Activated naive CD4-positive, alpha-beta T cell treated with anti-CD3 and anti-CD28 coated beads, Interleukin-2, amount 50 U/mL, for 72 hours (primary cell): ENCODE data around the gene LHFPL2. TPM values are rescaled to one million over a fixed set of nuclear protein-coding genes. Genes with fewer than 3 reads are reported as not detected.
"Not testable (repeated sequence)": the region's sequence is repeated elsewhere in the genome, so short reads cannot be mapped to it uniquely, and the experiment has no call there.

Experiments used
- ATAC-seq, 2 donors: fragments of 150-1000 bp; cut with Tn5 transposase; 2 replicates each; pipeline ENCODE4 v1.10.0; 2021; ENCODE audit warnings: mild to moderate bottlenecking in 2 of 2, moderate library complexity in 2 of 2
- DNase-seq, 2 donors: peaks; one replicate each; pipeline ENCODE4 v3.0.0; 2021 to 2022; ENCODE audit warnings: low spot score in 2 of 2
- H3K27ac Mint-ChIP-seq, 2 donors: one replicate each; pipeline ENCODE4 v1.8.0; 2022; ENCODE audit warnings: mild to moderate bottlenecking in 2 of 2, mixed read lengths in 2 of 2
- H3K36me3 Mint-ChIP-seq, 2 donors: one replicate each; pipeline ENCODE4 v1.8.0; 2022; ENCODE audit warnings: mixed read lengths in 2 of 2
- H3K9me3 Mint-ChIP-seq, 2 donors: one replicate each; pipeline ENCODE4 v1.8.0; 2022; ENCODE audit warnings: mixed read lengths in 2 of 2
- total RNA-seq, 2 donors: library from RNA; stranded (reverse); gene quantifications; one replicate each; pipeline ENCODE4 v1.2.3, GENCODE V29; 2022

The LHFPL2 gene
- total RNA-seq, 2 donors from 2014 or later = 0.16 to 0.18 TPM

DNA sequence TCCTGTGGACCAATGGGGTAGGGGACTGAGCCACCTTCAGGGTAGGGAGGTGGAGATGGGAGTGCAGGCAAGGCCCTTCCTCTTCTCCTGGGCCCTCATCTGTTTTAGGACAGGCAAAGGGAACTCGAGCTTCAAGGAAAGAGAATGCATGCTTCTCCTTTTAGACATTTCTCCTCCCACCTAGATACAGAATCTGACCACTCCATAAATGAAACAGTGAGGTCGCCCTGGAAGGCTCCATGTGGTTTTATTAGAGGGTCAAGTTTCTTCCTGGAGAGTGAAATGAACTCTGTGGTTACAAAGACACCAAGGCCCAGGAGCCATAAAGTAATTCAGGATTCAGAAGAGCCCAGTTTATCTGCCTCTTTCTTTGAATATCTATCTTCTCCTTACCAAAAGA lies 14.9 kb downstream of the LHFPL2 start:
- no peak overlapping the region for H3K27ac Mint-ChIP-seq
- H3K36me3 Mint-ChIP-seq = no peaks in the 10 kb centered on the region
- no peak for ATAC-seq
- DNase-seq = no peak
- H3K9me3 Mint-ChIP-seq = no peaks in the 10 kb centered on the region

GRCh38 chr5:78632467-78632866 lies 16.1 kb downstream of the LHFPL2 start:
- Mint-ChIP-seq H3K36me3 (no peaks in the 10 kb centered on the region), H3K27ac (no peak overlapping the region), H3K9me3 (no peaks in the 10 kb centered on the region)
- DNase-seq (no peak), ATAC-seq (no peak)

DNA sequence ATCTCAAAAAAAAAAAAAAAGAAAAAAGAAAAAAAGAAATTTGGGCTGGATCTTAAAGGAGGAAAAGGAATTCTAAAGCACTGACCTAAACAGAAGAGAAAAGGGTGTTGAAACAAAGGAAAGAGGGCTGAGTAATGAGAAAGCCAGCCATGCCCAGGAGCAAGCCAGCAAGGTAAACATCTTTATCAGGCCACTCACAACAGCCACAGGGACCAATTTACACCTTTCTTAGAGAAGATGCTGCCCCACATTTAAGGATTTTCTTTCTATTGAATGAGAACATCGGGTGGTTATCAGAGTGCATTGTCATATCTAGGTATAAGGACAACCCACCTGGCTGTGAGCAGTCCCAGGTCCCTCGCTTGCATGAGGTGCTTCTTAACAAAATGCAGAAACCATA lies 16.6 kb downstream of the LHFPL2 start:
- Mint-ChIP-seq H3K27ac (no peak overlapping the region), H3K36me3 (no peaks in the 10 kb centered on the region), H3K9me3 (no peaks in the 10 kb centered on the region)
- DNase-seq (no peak), ATAC-seq (no peak)

GRCh38 chr5:78630047-78630446 lies 18.5 kb downstream of the LHFPL2 start:
- no peaks in the 10 kb centered on the region for H3K36me3 Mint-ChIP-seq
- H3K27ac Mint-ChIP-seq = no peak overlapping the region
- no peaks in the 10 kb centered on the region for H3K9me3 Mint-ChIP-seq
- no peak for DNase-seq
- ATAC-seq = no peak

DNA sequence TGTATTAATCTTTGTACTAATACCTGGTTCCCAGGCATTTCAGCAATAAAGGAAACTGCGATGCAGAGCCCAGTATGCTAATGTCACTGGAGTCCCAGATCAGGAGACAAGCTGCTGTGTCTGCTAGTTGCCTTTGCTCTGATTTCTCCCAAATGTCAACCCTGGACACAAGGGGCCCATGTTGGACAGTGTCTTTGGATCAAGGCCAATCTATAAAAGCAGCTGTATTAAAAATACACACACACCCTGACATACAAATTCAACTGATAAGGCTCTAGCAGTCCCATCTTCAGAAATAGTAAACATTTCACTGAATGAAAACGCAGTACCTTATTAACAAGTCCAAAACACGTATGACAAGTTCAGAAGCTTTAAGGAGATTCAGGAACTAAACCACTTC lies 18.9 kb downstream of the LHFPL2 start:
- H3K36me3 Mint-ChIP-seq = no peaks in the 10 kb centered on the region
- ATAC-seq = no peak
- no peak for DNase-seq
- H3K9me3 Mint-ChIP-seq = no peaks in the 10 kb centered on the region
- H3K27ac Mint-ChIP-seq = no peak overlapping the region

DNA sequence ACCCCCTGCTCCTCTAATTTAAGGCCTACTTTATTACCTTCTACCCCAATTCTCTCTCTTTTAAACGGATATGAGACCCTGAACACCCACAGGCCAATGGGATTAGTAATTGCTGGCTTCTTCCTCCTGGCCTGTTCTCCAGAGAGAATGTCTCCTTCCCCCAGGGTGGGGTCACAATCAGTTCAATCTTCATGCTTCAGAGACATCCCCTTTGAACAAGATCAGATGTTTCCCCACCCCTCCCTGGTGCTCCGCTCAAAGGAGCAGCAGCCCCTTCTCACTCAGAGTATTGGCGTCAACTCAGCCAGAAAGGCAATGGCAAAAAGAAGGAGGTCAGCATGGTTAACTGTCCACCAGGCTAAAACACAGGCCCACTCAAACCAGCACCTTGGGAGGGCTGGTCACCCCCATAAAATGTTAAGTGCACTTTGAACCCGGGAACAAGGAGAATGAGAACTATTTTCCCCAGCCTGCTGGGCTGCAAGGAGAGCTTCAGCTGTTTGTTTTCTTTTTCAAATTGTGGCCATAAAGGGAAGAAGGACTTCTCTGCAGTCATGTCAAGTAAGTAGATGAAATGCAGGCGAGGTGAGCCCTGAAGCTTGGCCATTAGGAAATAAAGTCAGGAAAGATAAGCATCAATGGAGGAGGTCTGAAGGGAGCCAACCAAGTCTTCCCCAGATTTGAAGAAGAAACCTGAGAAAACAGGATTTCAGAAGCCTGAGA lies 20.1 kb downstream of the LHFPL2 start:
- H3K36me3 Mint-ChIP-seq = no peaks in the 10 kb centered on the region
- no peak for DNase-seq
- H3K9me3 Mint-ChIP-seq = no peaks in the 10 kb centered on the region
- ATAC-seq = no peak
- no peak overlapping the region for H3K27ac Mint-ChIP-seq

DNA sequence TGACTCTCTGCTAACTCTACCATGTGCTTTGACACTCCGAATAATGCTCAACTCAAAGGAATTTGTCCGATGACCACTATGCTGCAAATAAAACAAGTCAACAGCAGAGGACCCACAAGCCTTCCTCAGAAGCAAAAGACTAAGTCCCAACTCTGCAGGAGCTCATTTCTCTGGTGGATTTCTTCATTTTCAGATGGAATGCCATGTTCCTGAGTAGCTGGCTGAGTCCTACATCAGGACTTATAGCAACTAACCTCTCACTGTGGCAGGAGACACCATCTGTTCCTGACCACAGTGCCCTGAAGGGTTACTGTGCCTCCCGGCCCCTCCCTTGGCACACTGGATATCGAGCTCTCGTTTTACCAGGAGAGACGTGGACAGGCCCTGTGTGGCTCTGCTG lies 20.8 kb downstream of the LHFPL2 start:
- Mint-ChIP-seq H3K27ac (no peak overlapping the region), H3K36me3 (no peaks in the 10 kb centered on the region), H3K9me3 (no peaks in the 10 kb centered on the region)
- ATAC-seq (no peak), DNase-seq (no peak)

GRCh38 chr5:78627175-78627574 lies 21.4 kb downstream of the LHFPL2 start:
- no peak for DNase-seq
- ATAC-seq = no peak

GRCh38 chr5:78626009-78626571 lies 22.5 kb downstream of the LHFPL2 start:
- ATAC-seq = no peak
- peak overlapping the region in 1 of 2 donors; percentile 19 for H3K27ac Mint-ChIP-seq
- no peaks in the 10 kb centered on the region for H3K9me3 Mint-ChIP-seq

More at GRCh38 chr5:78627175-78627574, 21.4 kb downstream of the LHFPL2 start:
- Mint-ChIP-seq H3K36me3 (no peaks in the 10 kb centered on the region), H3K27ac (no peak overlapping the region), H3K9me3 (no peaks in the 10 kb centered on the region)

GRCh38 chr5:78624992-78625391 lies 23.6 kb downstream of the LHFPL2 start:
- Mint-ChIP-seq H3K27ac (no peak overlapping the region), H3K36me3 (peaks cover 0 to 4% of the 10 kb centered on the region in 2 donors), H3K9me3 (no peaks in the 10 kb centered on the region)
- ATAC-seq (no peak), DNase-seq (no peak)

More at GRCh38 chr5:78626009-78626571, 22.5 kb downstream of the LHFPL2 start:
- H3K36me3 Mint-ChIP-seq = no peaks in the 10 kb centered on the region
- no peak for DNase-seq

DNA sequence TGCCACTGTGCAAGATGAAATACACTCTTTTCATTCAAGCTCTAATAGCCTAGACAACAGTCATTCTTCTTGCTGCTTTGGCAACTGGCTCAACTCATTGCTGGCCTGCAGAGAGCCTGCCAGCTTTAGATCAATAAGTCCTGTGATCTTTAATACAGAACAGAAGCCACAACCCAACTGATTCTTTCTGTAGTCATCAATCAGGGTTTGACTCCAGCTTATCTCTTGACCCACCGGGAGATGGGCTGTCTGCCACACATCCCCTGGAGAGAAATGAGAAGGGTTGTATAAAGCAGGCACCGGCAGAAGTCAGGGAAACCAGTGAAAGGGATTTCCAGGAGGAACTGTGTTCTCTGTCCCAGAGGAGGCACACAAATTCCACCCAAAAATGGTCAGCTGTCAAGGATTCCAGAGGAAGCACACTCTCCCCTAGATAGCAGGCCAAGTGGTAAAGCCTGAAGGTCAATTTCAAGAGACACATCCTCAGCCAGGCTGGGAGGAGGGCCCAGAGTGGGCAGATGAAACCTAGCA lies 24.5 kb downstream of the LHFPL2 start:
- ATAC-seq = no peak

GRCh38 chr5:78622302-78622971 lies 26.1 kb downstream of the LHFPL2 start:
- Mint-ChIP-seq H3K27ac (no peak overlapping the region), H3K36me3 (peaks cover 0 to 4% of the 10 kb centered on the region in 2 donors), H3K9me3 (no peaks in the 10 kb centered on the region)
- no peak for ATAC-seq
- DNase-seq = no peak

More for the DNA sequence above, 24.5 kb downstream of the LHFPL2 start:
- peaks cover 0 to 4% of the 10 kb centered on the region in 2 donors for H3K36me3 Mint-ChIP-seq
- H3K27ac Mint-ChIP-seq = no peak overlapping the region
- no peak for DNase-seq
- no peaks in the 10 kb centered on the region for H3K9me3 Mint-ChIP-seq

- ATAC-seq (no peak), DNase-seq (no peak)
- no peaks in the 10 kb centered on the region for H3K9me3 Mint-ChIP-seq
- H3K36me3 Mint-ChIP-seq = peaks cover 0 to 4% of the 10 kb centered on the region in 2 donors
- no peak overlapping the region for H3K27ac Mint-ChIP-seq
Measured at GRCh38 chr5:78621291-78621738, 27.3 kb downstream of the LHFPL2 start.

GRCh38 chr5:78620119-78620518 lies 28.5 kb downstream of the LHFPL2 start:
- DNase-seq, H3K9me3 Mint-ChIP-seq, H3K27ac Mint-ChIP-seq, H3K36me3 Mint-ChIP-seq, ATAC-seq: not testable (repeated sequence)

DNA sequence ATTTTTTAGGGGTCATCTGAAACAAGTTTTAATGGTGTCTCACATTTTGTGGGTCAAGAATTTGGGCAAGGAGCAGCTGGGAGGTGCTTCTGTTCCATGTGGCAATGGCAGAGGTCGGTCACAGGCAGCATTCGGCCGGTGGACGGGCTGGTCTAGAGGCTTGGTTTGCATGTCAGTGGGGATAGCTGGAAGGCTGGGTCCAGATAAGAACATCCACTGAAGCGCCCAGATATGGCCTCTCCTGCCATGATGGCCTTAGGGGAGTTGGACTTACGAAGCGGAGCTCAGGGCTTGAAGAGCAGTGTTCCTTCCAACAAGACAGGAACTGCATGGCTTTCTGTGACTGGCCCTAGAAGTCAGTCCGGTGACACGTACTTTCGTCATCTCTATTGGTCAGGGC lies 30.3 kb downstream of the LHFPL2 start:
- H3K27ac Mint-ChIP-seq = no peak overlapping the region
- ATAC-seq = no peak
- no peaks in the 10 kb centered on the region for H3K9me3 Mint-ChIP-seq
- H3K36me3 Mint-ChIP-seq = peaks cover 0 to 4% of the 10 kb centered on the region in 2 donors
- DNase-seq = no peak

- Mint-ChIP-seq H3K27ac (no peak overlapping the region), H3K36me3 (peaks cover 0 to 4% of the 10 kb centered on the region in 2 donors), H3K9me3 (no peaks in the 10 kb centered on the region)
- DNase-seq = no peak
- ATAC-seq = peak; percentile 16 to 34
Measured at GRCh38 chr5:78615697-78616096, 32.9 kb downstream of the LHFPL2 start.

- no peak for ATAC-seq
- no peaks in the 10 kb centered on the region for H3K9me3 Mint-ChIP-seq
Measured at GRCh38 chr5:78614816-78615215, 33.8 kb downstream of the LHFPL2 start.

More at GRCh38 chr5:78614816-78615215, 33.8 kb downstream of the LHFPL2 start:
- DNase-seq = no peak
- Mint-ChIP-seq H3K36me3 (no peaks in the 10 kb centered on the region), H3K27ac (no peak overlapping the region)
